ENCODE data around the gene GRIA4. TPM values are rescaled to one million over a fixed set of nuclear protein-coding genes. Genes with fewer than 3 reads are reported as not detected.
"Not testable (repeated sequence)": the region's sequence is repeated elsewhere in the genome, so short reads cannot be mapped to it uniquely, and the experiment has no call there.

GRIA4 gene
- total RNA-seq, 1 donor from 2014 or later: not detected

GRCh38 chr11:105856954-105857353, 247.1 kb downstream of the GRIA4 start:
- DNase-seq (ENCODE audit: low read depth): no peak

GRCh38 chr11:105857728-105858127, 247.9 kb downstream of the GRIA4 start:
- DNase-seq (ENCODE audit: low read depth): no peak

- DNase-seq (ENCODE audit: low read depth): no peak
Observed at GRCh38 chr11:105858841-105859240, 249.0 kb downstream of the GRIA4 start.

- DNase-seq (ENCODE audit: low read depth): no peak
Observed at GRCh38 chr11:105860105-105860504, 250.2 kb downstream of the GRIA4 start.

GRCh38 chr11:105861225-105861624, 251.4 kb downstream of the GRIA4 start:
- DNase-seq (ENCODE audit: low read depth): no peak

- DNase-seq (ENCODE audit: low read depth): peak; percentile 61
Observed at GRCh38 chr11:105862736-105863367, 253.0 kb downstream of the GRIA4 start.

GRCh38 chr11:105863523-105863922, 253.7 kb downstream of the GRIA4 start:
- no peak for DNase-seq (ENCODE audit: low read depth)

- DNase-seq (ENCODE audit: low read depth): no peak
Observed at GRCh38 chr11:105867742-105868141, 257.9 kb downstream of the GRIA4 start.

GRCh38 chr11:105868762-105869285, 259.0 kb downstream of the GRIA4 start:
- no peak for DNase-seq (ENCODE audit: low read depth)

- DNase-seq (ENCODE audit: low read depth): peak; percentile 28
Observed at GRCh38 chr11:105870516-105871113, 260.7 kb downstream of the GRIA4 start.

- DNase-seq (ENCODE audit: low read depth): no peak
Observed at GRCh38 chr11:105878510-105878909, 268.6 kb downstream of the GRIA4 start.

- not testable (repeated sequence) for DNase-seq (ENCODE audit: low read depth)
Observed at GRCh38 chr11:105878927-105879326, 269.1 kb downstream of the GRIA4 start.

- no peak for DNase-seq (ENCODE audit: low read depth)
Observed at GRCh38 chr11:105881027-105881426, 271.2 kb downstream of the GRIA4 start.

- DNase-seq (ENCODE audit: low read depth): no peak
Observed at GRCh38 chr11:105884436-105884835, 274.6 kb downstream of the GRIA4 start.

- DNase-seq (ENCODE audit: low read depth): no peak
Observed at GRCh38 chr11:105891685-105892084, 281.8 kb downstream of the GRIA4 start.

- no peak for DNase-seq (ENCODE audit: low read depth)
Observed at GRCh38 chr11:105897161-105897560, 287.3 kb downstream of the GRIA4 start.

GRCh38 chr11:105899772-105900171, 289.9 kb downstream of the GRIA4 start:
- DNase-seq (ENCODE audit: low read depth): no peak

GRCh38 chr11:105900515-105901035, 290.7 kb downstream of the GRIA4 start:
- no peak for DNase-seq (ENCODE audit: low read depth)

- no peak for DNase-seq (ENCODE audit: low read depth)
Observed at GRCh38 chr11:105903113-105903512, 293.2 kb downstream of the GRIA4 start.

- no peak for DNase-seq (ENCODE audit: low read depth)
Observed at GRCh38 chr11:105906517-105906916, 296.6 kb downstream of the GRIA4 start.

- DNase-seq (ENCODE audit: low read depth): no peak
Observed at GRCh38 chr11:105907319-105907718, 297.4 kb downstream of the GRIA4 start.

GRCh38 chr11:105910095-105910715, 300.3 kb downstream of the GRIA4 start:
- DNase-seq (ENCODE audit: low read depth): peak; percentile 9

Data from myocyte (in vitro differentiated cells).